Epithelial cell of proximal tubule (primary cell): Measurements from ENCODE around the gene CALU. TPM values are rescaled to one million over a fixed set of nuclear protein-coding genes. Genes with fewer than 3 reads are reported as not detected.

Experiments used
- DNase-seq: peaks from one replicate; pipeline ENCODE4 v3.0.0-alpha.2; 2011; ENCODE audit warnings: low read depth
- H3K4me3 ChIP-seq: 2 replicates; pipeline ENCODE4 v1.5.1; 2011; ENCODE audit warnings: low read depth, mild to moderate bottlenecking, low read length
- CTCF ChIP-seq: conservative IDR thresholded peaks from 2 replicates; pipeline ENCODE4 v1.5.1; 2012; ENCODE audit warnings: low read depth, mild to moderate bottlenecking, low read length
- total RNA-seq: library from RNA; depleted of rRNA; stranded (reverse); fragments of >200 nt; gene quantifications from 2 replicates; pipeline ENCODE4 v1.2.3, GENCODE V29; 2015

The CALU gene
- total RNA-seq, 1 donor from 2014 or later: 174 TPM

- H3K4me3 ChIP-seq: no peak overlapping the region
- TF ChIP-seq CTCF: no peak
- no peak for DNase-seq
Observed at GRCh38 chr7:128800567-128800966, 61.4 kb downstream of the CALU start.

GRCh38 chr7:128801003-128801402 lies 61.8 kb downstream of the CALU start:
- no peak for DNase-seq
- no peak for TF ChIP-seq CTCF
- H3K4me3 ChIP-seq: no peak overlapping the region

GRCh38 chr7:128801667-128802418 lies 62.7 kb downstream of the CALU start:
- H3K4me3 ChIP-seq: no peak overlapping the region
- TF ChIP-seq CTCF: no peak
- no peak for DNase-seq

GRCh38 chr7:128804484-128804883 lies 65.3 kb downstream of the CALU start:
- TF ChIP-seq CTCF: no peak
- H3K4me3 ChIP-seq: no peak overlapping the region
- DNase-seq: no peak

- no peak for DNase-seq
- no peak overlapping the region for H3K4me3 ChIP-seq
- no peak for TF ChIP-seq CTCF
Observed at GRCh38 chr7:128805225-128805624, 66.1 kb downstream of the CALU start.

- no peak overlapping the region for H3K4me3 ChIP-seq
- no peak for DNase-seq
- TF ChIP-seq CTCF: no peak
Observed at GRCh38 chr7:128807191-128807590, 68.0 kb downstream of the CALU start.

GRCh38 chr7:128809363-128809762 lies 70.2 kb downstream of the CALU start:
- DNase-seq: no peak
- no peak overlapping the region for H3K4me3 ChIP-seq
- TF ChIP-seq CTCF: no peak
